ENCODE results near the gene BICC1. TPM values are rescaled to one million over a fixed set of nuclear protein-coding genes. Genes with fewer than 3 reads are reported as not detected.

Gene BICC1
- total and polyA plus RNA-seq, 2 of the 4 experiments (the other 2 are of a cell fraction), result 5.7 to 42.5 TPM

- DNase-seq, result no peak
- CTCF ChIA-PET, result no interaction called here
These were observed 327.1 kb downstream of the BICC1 start for GRCh38 chr10:58839771-58840170.

More at GRCh38 chr10:58839771-58840170, 327.1 kb downstream of the BICC1 start:
- Histone ChIP-seq H3K56ac (ENCODE audit: extremely low read depth, insufficient read depth, low read length) (no peak overlapping the region), H2AK9ac (replicated peaks; ENCODE audit: low read depth, low read length, poor library complexity) (no peak overlapping the region), H2AK5ac (ENCODE audit: low read depth, low read length) (no peak overlapping the region), H4K8ac (ENCODE audit: low read depth in 2 of 2, low read length in 2 of 2) (no peak overlapping the region), H3K23ac (ENCODE audit: low read depth, low read length) (no peak overlapping the region), H3K4ac (ENCODE audit: low read depth, low read length) (no peak overlapping the region), H3K4me2 (ENCODE audit: low read depth, low read length) (no peak overlapping the region), H3K27ac (ENCODE audit: insufficient read depth, low read length) (no peak overlapping the region), H4K5ac (ENCODE audit: low read depth, low read length) (no peak overlapping the region), H3K9me1 (ENCODE audit: insufficient read depth, low read length) (no peaks in the 10 kb centered on the region), H2BK20ac (ENCODE audit: low read depth, low read length) (no peak overlapping the region), H3K4me3 (ENCODE audit: insufficient read depth, low read depth, low read length) (no peak overlapping the region), H3K36me3 (ENCODE audit: control insufficient read depth, insufficient read depth, low read length) (no peaks in the 10 kb centered on the region), H3K9ac (ENCODE audit: low read depth, low read length) (no peak overlapping the region), H2BK5ac (ENCODE audit: low read depth, low read length, poor library complexity, severe bottlenecking) (no peak overlapping the region), H3K9me3 (ENCODE audit: control insufficient read depth, insufficient read depth, low read length) (no peaks in the 10 kb centered on the region), H3K79me1 (ENCODE audit: low read depth in 1 of 2, low read length in 2 of 2) (no peaks in the 10 kb centered on the region), H3K4me1 (ENCODE audit: control insufficient read depth, insufficient read depth, low read length) (no peaks in the 10 kb centered on the region; the same call in 1 of the 2 replicates), H3K27me3 (ENCODE audit: control insufficient read depth, insufficient read depth, low read length) (peaks cover 2% of the 10 kb centered on the region), H2BK120ac (ENCODE audit: low read depth, low read length) (no peak overlapping the region), H2BK15ac (ENCODE audit: low read depth, low read length) (no peak overlapping the region), H2AFZ (replicated peaks; ENCODE audit: low read length, poor library complexity) (no peak overlapping the region), H4K20me1 (ENCODE audit: insufficient read depth, low read length) (no peaks in the 10 kb centered on the region), H3K14ac (replicated peaks; ENCODE audit: low read depth, low read length) (no peak overlapping the region), H4K91ac (ENCODE audit: insufficient read depth, low read depth, low read length) (no peak overlapping the region), H3K18ac (ENCODE audit: low read depth, low read length) (no peak overlapping the region)
- POLR2A ChIA-PET (ENCODE audit: unreplicated experiment), result no interaction called here
- dilution Hi-C loops (cut with HindIII; ENCODE audit: low sequenced_read_pairs, unreplicated experiment), result no loop called here
- BruUV-seq (replicated peaks), result no TSS peak
- in situ Hi-C loops (cut with MboI; ENCODE audit: low sequenced_read_pairs), result no loop called here
- 0 out of 2 replicates have a peak, but pooled peaks have one; percentile 24 for ATAC-seq (ENCODE audit: low read depth)
- TF ChIP-seq, protein P1, sequence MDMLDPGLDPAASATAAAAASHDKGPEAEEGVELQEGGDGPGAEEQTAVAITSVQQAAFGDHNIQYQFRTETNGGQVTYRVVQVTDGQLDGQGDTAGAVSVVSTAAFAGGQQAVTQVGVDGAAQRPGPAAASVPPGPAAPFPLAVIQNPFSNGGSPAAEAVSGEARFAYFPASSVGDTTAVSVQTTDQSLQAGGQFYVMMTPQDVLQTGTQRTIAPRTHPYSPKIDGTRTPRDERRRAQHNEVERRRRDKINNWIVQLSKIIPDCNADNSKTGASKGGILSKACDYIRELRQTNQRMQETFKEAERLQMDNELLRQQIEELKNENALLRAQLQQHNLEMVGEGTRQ (IDR thresholded peaks at IDR 0.05; ENCODE audit: low read depth, low read length), result no peak
- TF ChIP-seq RCOR1 (IDR thresholded peaks at IDR 0.05; ENCODE audit: insufficient replicate concordance, low read length), result no peak
- TF ChIP-seq MXI1 (IDR thresholded peaks at IDR 0.05; ENCODE audit: borderline replicate concordance, low read depth, low read length), result no peak
- no peak for TF ChIP-seq POLR2A (IDR thresholded peaks at IDR 0.05; ENCODE audit: low read depth, low read length)
- no peak for TF ChIP-seq ELK1 (IDR thresholded peaks at IDR 0.05; ENCODE audit: borderline replicate concordance, low read depth, low read length)
- TF ChIP-seq NFE2L2 (IDR thresholded peaks at IDR 0.05; ENCODE audit: low read depth, low read length), result no peak
- no peak for TF ChIP-seq CTCF (conservative IDR thresholded peaks at IDR 0.05; ENCODE audit: low read depth, low read length)
- no peak for TF ChIP-seq RAD21 (IDR thresholded peaks at IDR 0.05; ENCODE audit: low read length)
- no peak for TF ChIP-seq MAFK (IDR thresholded peaks at IDR 0.05; ENCODE audit: low read depth, low read length)
- no peak for TF ChIP-seq CHD1 (IDR thresholded peaks at IDR 0.05; ENCODE audit: low read depth, low read length)
- TF ChIP-seq BHLHE40 (IDR thresholded peaks at IDR 0.05; ENCODE audit: low read depth, low read length), result no peak
- no peak for TF ChIP-seq MAZ (IDR thresholded peaks at IDR 0.05; ENCODE audit: borderline replicate concordance, low read depth, low read length)
- TF ChIP-seq FOS (IDR thresholded peaks at IDR 0.05; ENCODE audit: low read depth, low read length), result no peak
- intact Hi-C loops (cut with micrococcal nuclease), result no loop called here

All from IMR-90 (cell line).